ENCODE data around the gene ZC2HC1B.

GRCh38 chr6:143974089-143974488, 109.8 kb downstream of the ZC2HC1B start:
- TF ChIP-seq, protein P1, sequence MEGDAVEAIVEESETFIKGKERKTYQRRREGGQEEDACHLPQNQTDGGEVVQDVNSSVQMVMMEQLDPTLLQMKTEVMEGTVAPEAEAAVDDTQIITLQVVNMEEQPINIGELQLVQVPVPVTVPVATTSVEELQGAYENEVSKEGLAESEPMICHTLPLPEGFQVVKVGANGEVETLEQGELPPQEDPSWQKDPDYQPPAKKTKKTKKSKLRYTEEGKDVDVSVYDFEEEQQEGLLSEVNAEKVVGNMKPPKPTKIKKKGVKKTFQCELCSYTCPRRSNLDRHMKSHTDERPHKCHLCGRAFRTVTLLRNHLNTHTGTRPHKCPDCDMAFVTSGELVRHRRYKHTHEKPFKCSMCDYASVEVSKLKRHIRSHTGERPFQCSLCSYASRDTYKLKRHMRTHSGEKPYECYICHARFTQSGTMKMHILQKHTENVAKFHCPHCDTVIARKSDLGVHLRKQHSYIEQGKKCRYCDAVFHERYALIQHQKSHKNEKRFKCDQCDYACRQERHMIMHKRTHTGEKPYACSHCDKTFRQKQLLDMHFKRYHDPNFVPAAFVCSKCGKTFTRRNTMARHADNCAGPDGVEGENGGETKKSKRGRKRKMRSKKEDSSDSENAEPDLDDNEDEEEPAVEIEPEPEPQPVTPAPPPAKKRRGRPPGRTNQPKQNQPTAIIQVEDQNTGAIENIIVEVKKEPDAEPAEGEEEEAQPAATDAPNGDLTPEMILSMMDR (conservative IDR thresholded peaks at IDR 0.05 in 1 of 2, IDR thresholded peaks at IDR 0.05 in 1 of 2; ENCODE audit: low read depth in 1 of 2, low read length in 2 of 2) = no peak
- no peak for TF ChIP-seq EZH2 (IDR thresholded peaks at IDR 0.05; ENCODE audit: low read length, missing control alignments)
